GM12878 (cell line): Measurements from ENCODE around the gene AOPEP. TPM values are rescaled to one million over a fixed set of nuclear protein-coding genes. Genes with fewer than 3 reads are reported as not detected.

ENCODE experiments used
- ATAC-seq: fragments of 200-7000 bp; cut with Tn5 transposase; 3 replicates; pipeline ENCODE4 v1.9.1; 2020; ENCODE audit warnings: mild to moderate bottlenecking, moderate library complexity
- BruUV-seq: library from RNA; stranded (reverse); fragments of 400-500 nt; replicated peaks from 2 replicates; lab custom pipeline; 2021; lab: Mats Ljungman, UMichigan
- CTCF ChIA-PET: fragments of 300-600 bp; sonication (Branson Sonifier 250); formaldehyde crosslinking; extraction: SDS; loops from one replicate; lab custom pipeline; 2021; ENCODE audit warnings: inconsistent platforms; lab: Yijun Ruan, JAX
- POLR2A ChIA-PET: fragments of 350-600 bp; formaldehyde crosslinking; extraction: SDS; loops from one replicate; lab custom pipeline; 2021; ENCODE audit warnings: inconsistent platforms; lab: Charles Lee
- RAD21 ChIA-PET: fragments of 300-600 bp; sonication (Branson Sonifier 250); formaldehyde crosslinking; loops from one replicate; lab custom pipeline; 2023; ENCODE audit warnings: antibody characterized with exemption; ENCODE audit not compliant: unreplicated experiment; lab: Charles Lee
- SMC1A ChIA-PET: fragments of 300-600 bp; sonication (Branson Sonifier 250); formaldehyde crosslinking; loops from one replicate; lab custom pipeline; 2023; ENCODE audit not compliant: unreplicated experiment, uncharacterized antibody; lab: Charles Lee
- DNase-seq: peaks from one replicate; pipeline ENCODE4 v3.0.0-alpha.2; 2011; ENCODE audit warnings: low read depth, low spot score
- FAIRE-seq: peaks from 3 replicates; lab custom pipeline; 2011; peaks lifted over from hg19 to GRCh38; lab: Jason Lieb, UNC
- H2AFZ ChIP-seq: 2 replicates; pipeline ENCODE4 v1.6.0; 2011; ENCODE audit warnings: low read depth, low read length, control low read depth; ENCODE audit not compliant: control insufficient read depth
- H3K27ac ChIP-seq: 2 replicates; pipeline ENCODE4 v1.5.1; 2011; ENCODE audit warnings: control low read depth; ENCODE audit not compliant: control insufficient read depth, insufficient read depth
- H3K27me3 ChIP-seq, 2 experiments: replicated peaks in 1 of 2; 2 replicates each; pipeline versions ENCODE4 v1.6.0 to v1.6.1; 2011; ENCODE audit warnings: low read length in 1 of 2; ENCODE audit not compliant: control insufficient read depth in 2 of 2, insufficient read depth in 2 of 2
- H3K36me3 ChIP-seq, 2 experiments: 2 replicates each; pipeline ENCODE4 v1.5.1; 2011; ENCODE audit warnings: low read length in 1 of 2; ENCODE audit not compliant: control insufficient read depth in 2 of 2, insufficient read depth in 2 of 2
- H3K4me1 ChIP-seq: 2 replicates; pipeline ENCODE4 v1.6.1; 2011; ENCODE audit warnings: mild to moderate bottlenecking, low read length, moderate library complexity, mixed read lengths; ENCODE audit not compliant: control insufficient read depth, insufficient read depth
- H3K4me2 ChIP-seq: 2 replicates; pipeline ENCODE4 v1.6.0; 2011; ENCODE audit warnings: control low read depth; ENCODE audit not compliant: control insufficient read depth, insufficient read depth
- H3K4me3 ChIP-seq: fragments of 200-600 bp; sonication (generic); 2 replicates; pipeline ENCODE4 v1.5.1; 2016
- H3K79me2 ChIP-seq: 2 replicates; pipeline ENCODE4 v1.6.0; 2011; ENCODE audit warnings: low read length; ENCODE audit not compliant: control insufficient read depth, insufficient read depth
- H3K9ac ChIP-seq: 2 replicates; pipeline ENCODE4 v1.8.0; 2011; ENCODE audit warnings: low read length, control low read depth, mixed read lengths; ENCODE audit not compliant: control insufficient read depth, insufficient read depth
- H3K9me3 ChIP-seq: replicated peaks from 3 replicates; pipeline ENCODE4 v1.5.1; 2011; ENCODE audit warnings: mild to moderate bottlenecking, low read length; ENCODE audit not compliant: control insufficient read depth, insufficient read depth
- H4K20me1 ChIP-seq: 2 replicates; pipeline ENCODE4 v1.6.0; 2011; ENCODE audit not compliant: control insufficient read depth, insufficient read depth
- ASH2L ChIP-seq: fragments of 300-600, 200-600 bp; sonication (generic); IDR thresholded peaks from 2 replicates; pipeline ENCODE4 v1.6.1; 2017; ENCODE audit warnings: low read depth, mild to moderate bottlenecking, borderline replicate concordance
- ATF2 ChIP-seq: IDR thresholded peaks from 2 replicates; pipeline ENCODE4 v1.6.1; 2012; ENCODE audit warnings: low read length, inconsistent platforms
- BCL3 ChIP-seq: IDR thresholded peaks from 2 replicates; pipeline ENCODE4 v1.6.1; 2011; ENCODE audit warnings: borderline replicate concordance, low read depth, mild to moderate bottlenecking, moderate library complexity, low read length; ENCODE audit not compliant: insufficient read depth, poor library complexity, severe bottlenecking
- BMI1 ChIP-seq: fragments of 450-650 bp; IDR thresholded peaks from 2 replicates; pipeline ENCODE4 v1.6.1; 2016; ENCODE audit warnings: mild to moderate bottlenecking, moderate library complexity, borderline replicate concordance
- BRCA1 ChIP-seq: IDR thresholded peaks from 2 replicates; pipeline ENCODE4 v1.6.1; 2011; ENCODE audit warnings: low read depth, low read length, improper control_type of control experiment
- ETV6 ChIP-seq, 2 experiments: fragments of 450-650 bp in 1 of 2; IDR thresholded peaks in 1 of 2; conservative IDR thresholded peaks in 1 of 2; 2 replicates each; pipeline ENCODE4 v1.6.1; 2014; ENCODE audit warnings: antibody characterized with exemption in 1 of 2, borderline replicate concordance in 1 of 2, low read depth in 1 of 2, mild to moderate bottlenecking in 1 of 2, moderate library complexity in 1 of 2
- EZH2 ChIP-seq: IDR thresholded peaks from 2 replicates; pipeline ENCODE4 v1.6.1; 2012; ENCODE audit warnings: low read depth, mild to moderate bottlenecking, control low read depth, inconsistent platforms, low read length, borderline replicate concordance; ENCODE audit not compliant: control insufficient read depth
- FOS ChIP-seq: IDR thresholded peaks from 3 replicates; pipeline ENCODE4 v1.6.1; 2011; ENCODE audit warnings: borderline replicate concordance; ENCODE audit not compliant: insufficient read length; ENCODE audit errors: extremely low read depth
- HSF1 ChIP-seq: fragments of 150-350 bp; IDR thresholded peaks from 2 replicates; pipeline ENCODE4 v1.6.1; 2014; ENCODE audit warnings: mild to moderate bottlenecking, low read depth, low read length
- JUND ChIP-seq: IDR thresholded peaks from 2 replicates; pipeline ENCODE4 v1.6.1; 2012; ENCODE audit warnings: low read depth, mild to moderate bottlenecking, low read length, improper control_type of control experiment, moderate library complexity
- MYB ChIP-seq: fragments of 150-350 bp; IDR thresholded peaks from 2 replicates; pipeline ENCODE4 v1.6.1; 2014; ENCODE audit warnings: mild to moderate bottlenecking, low read depth, low read length, borderline replicate concordance
- NFIC ChIP-seq: IDR thresholded peaks from 2 replicates; pipeline ENCODE4 v1.6.1; 2012; ENCODE audit warnings: low read depth, mild to moderate bottlenecking, inconsistent platforms, low read length, moderate library complexity
- NR2C1 ChIP-seq: fragments of 450-650 bp; IDR thresholded peaks from 2 replicates; pipeline ENCODE4 v1.6.1; 2017; ENCODE audit warnings: antibody characterized with exemption, mild to moderate bottlenecking, moderate library complexity
- RAD51 ChIP-seq: fragments of 450-650 bp; IDR thresholded peaks from 2 replicates; pipeline ENCODE4 v1.6.1; 2016; ENCODE audit warnings: moderate library complexity, mild to moderate bottlenecking, inconsistent platforms
- RB1 ChIP-seq: fragments of 450-650 bp; formaldehyde crosslinking; IDR thresholded peaks from 2 replicates; pipeline ENCODE4 v1.6.1; 2017; ENCODE audit warnings: mild to moderate bottlenecking, borderline replicate concordance
- RFX5 ChIP-seq: IDR thresholded peaks from 2 replicates; pipeline ENCODE4 v1.6.1; 2011; ENCODE audit warnings: low read depth, low read length, improper control_type of control experiment
- TBL1XR1 ChIP-seq: IDR thresholded peaks from 2 replicates; pipeline ENCODE4 v1.6.1; 2012; ENCODE audit warnings: low read depth, low read length, improper control_type of control experiment
- WRNIP1 ChIP-seq: IDR thresholded peaks from 2 replicates; pipeline ENCODE4 v1.6.1; 2011; ENCODE audit warnings: low read depth, low read length, improper control_type of control experiment, borderline replicate concordance
- ZNF274 ChIP-seq: IDR thresholded peaks from one replicate; pipeline ENCODE4 v1.8.0; 2011; ENCODE audit not compliant: insufficient read length, insufficient read depth
- ZNF384 ChIP-seq: IDR thresholded peaks from 2 replicates; pipeline ENCODE4 v1.6.1; 2012; ENCODE audit warnings: low read depth, mild to moderate bottlenecking, low read length, improper control_type of control experiment, borderline replicate concordance
- WGBS: methylation state at CpG from one replicate; pipeline ENCODE4 v1.1.6; 2016; ENCODE audit warnings: low lambda C conversion rate; ENCODE audit not compliant: insufficient replicate concordance, insufficient coverage; ENCODE audit errors: missing lambda C conversion rate; 5-methylcytosine and 5-hydroxymethylcytosine counted together
- in situ Hi-C: fragments of 300-500 bp; cut with MboI; formaldehyde crosslinking; loops from 9 replicates; pipeline ENCODE4 v1.14.3; 2018; ENCODE audit warnings: mixed read lengths
- intact Hi-C: fragments of 100-400 bp; cut with micrococcal nuclease; formaldehyde crosslinking; loops from one replicate; pipeline ENCODE4 v1.14.2; 2022; ENCODE audit not compliant: unreplicated experiment
- polyA plus RNA-seq, 11 experiments: library from polyadenylated mRNA; depleted of rRNA in 4 of 11; unstranded in 6 of 11; stranded (reverse) in 5 of 11; fragments of >200 nt; fragmentation: Nextera tagmentation in 4 of 11; fragmentation: Illumina TruSeq in 1 of 11; extraction: Ambion mirVana in 4 of 11; extraction: Trizol in 1 of 11; gene quantifications; 1 replicate in 1 of 11; 2 replicates in 10 of 11; pipeline versions ENCODE4 v1.2.1 to v1.2.3, GENCODE V29; 2011 to 2016; ENCODE audit warnings: inconsistent platforms in 2 of 11, missing spikeins in 2 of 11, low read depth in 1 of 11
- total RNA-seq, 4 experiments: library from RNA; depleted of rRNA in 3 of 4; stranded (reverse); fragments of >200 nt in 3 of 4; fragmentation: Illumina TruSeq in 1 of 4; extraction: Trizol in 1 of 4; gene quantifications; 2 replicates each; pipeline versions ENCODE4 v1.2.1 to v1.2.3, GENCODE V29; 2013 to 2021

AOPEP gene
- total and polyA plus RNA-seq, 10 of the 15 experiments (the other 5 are each of a cell fraction or from before 2014, with no cell fraction given), result 2.3 to 16.9 (median 10.1) TPM

GRCh38 chr9:94920420-94921091 is 194.1 kb downstream of the AOPEP start (continued):
- TF ChIP-seq TBL1XR1 (no peak), NFIC (no peak), MYB (no peak), RB1 (no peak), BCL3 (no peak)

GRCh38 chr9:94921092-94921471 is 194.6 kb downstream of the AOPEP start:
- H3K27me3 ChIP-seq, result no peaks in the 10 kb centered on the region
- FAIRE-seq (no peak), DNase-seq (no peak), ATAC-seq (no peak)
- intact Hi-C loops (no loop called here), in situ Hi-C loops (no loop called here)
- H3K4me1 ChIP-seq, result no peaks in the 10 kb centered on the region
- no TSS peak for BruUV-seq
- H4K20me1 ChIP-seq, result no peaks in the 10 kb centered on the region
- H3K9me3 ChIP-seq, result no peaks in the 10 kb centered on the region
- no peak overlapping the region for H3K9ac ChIP-seq
- H3K4me2 ChIP-seq, result no peak overlapping the region
- no peak overlapping the region for H3K4me3 ChIP-seq
- no peak overlapping the region for H3K27ac ChIP-seq
- RAD21 ChIA-PET, result interaction anchor here (1.1 kb wide), 1 partner anchor 138 kb away, joined by 3 read pairs; no protein-coding TSS in a partner anchor
- no peak overlapping the region for H2AFZ ChIP-seq
- POLR2A ChIA-PET, result interaction anchor here (0.6 kb wide), 1 partner anchor 145 kb away, joined by 3 read pairs; no protein-coding TSS in a partner anchor
- no peaks in the 10 kb centered on the region; a peak in 1 of 4 replicates for H3K36me3 ChIP-seq
- H3K79me2 ChIP-seq, result no peaks in the 10 kb centered on the region
- SMC1A ChIA-PET, result no interaction called here
- WGBS, result 77% methylated on average over 7 of the region's 8 CpGs
- CTCF ChIA-PET, result no interaction called here
- TF ChIP-seq ETV6 (conservative IDR thresholded peaks at IDR 0.05 in 1 of 2, IDR thresholded peaks at IDR 0.05 in 1 of 2; ENCODE audit: borderline replicate concordance in 1 of 2, low read depth in 1 of 2) (no peak; a peak in 1 of 4 replicates), ZNF274 (no peak), NR2C1 (no peak), EZH2 (no peak), WRNIP1 (no peak), JUND (no peak), RFX5 (no peak), ATF2 (no peak), ASH2L (no peak), RAD51 (no peak), HSF1 (no peak), BMI1 (no peak), BRCA1 (no peak), FOS (no peak), ZNF384 (no peak)
